Retinal pigment epithelial cell (primary cell): ENCODE measurements around the gene DPP6.
"Not testable (repeated sequence)": the region's sequence is repeated elsewhere in the genome, so short reads cannot be mapped to it uniquely, and the experiment has no call there.

Experiments
- DNase-seq: peaks from one replicate; pipeline ENCODE4 v3.0.0-alpha.2; 2010; ENCODE audit warnings: low read depth
- H3K4me3 ChIP-seq: 2 replicates; pipeline ENCODE4 v1.5.1; 2011; ENCODE audit warnings: mild to moderate bottlenecking, low read length, control low read depth, moderate library complexity
- CTCF ChIP-seq: conservative IDR thresholded peaks from 2 replicates; pipeline ENCODE4 v1.5.1; 2011; ENCODE audit warnings: low read depth, low read length, control low read depth, inconsistent platforms

Gene DPP6

GRCh38 chr7:154928136-154929005 lies 876.2 kb downstream of the DPP6 start:
- H3K4me3 ChIP-seq = peak overlapping the region; percentile 37
- peak; percentile 22 for DNase-seq
- TF ChIP-seq CTCF = no peak

- DNase-seq = no peak
- H3K4me3 ChIP-seq = peak overlapping the region; percentile 37
- no peak for TF ChIP-seq CTCF
Observed at GRCh38 chr7:154929006-154929726, 877.0 kb downstream of the DPP6 start.

- DNase-seq = no peak
- H3K4me3 ChIP-seq = no peak overlapping the region
- TF ChIP-seq CTCF = no peak
Observed at GRCh38 chr7:154931906-154932305, 879.7 kb downstream of the DPP6 start.

- DNase-seq, H3K4me3 ChIP-seq: not testable (repeated sequence)
Observed at GRCh38 chr7:154934353-154934952, 882.3 kb downstream of the DPP6 start.

GRCh38 chr7:154937837-154938236 lies 885.6 kb downstream of the DPP6 start:
- TF ChIP-seq CTCF = no peak
- H3K4me3 ChIP-seq = no peak overlapping the region
- DNase-seq = no peak

GRCh38 chr7:154942691-154943090 lies 890.5 kb downstream of the DPP6 start:
- H3K4me3 ChIP-seq = no peak overlapping the region
- no peak for DNase-seq
- no peak for TF ChIP-seq CTCF
